ENCODE data around the gene FUS.

FUS gene

GRCh38 chr16:31219154-31219741 lies 39.3 kb downstream of the FUS start:
- Mint-ChIP-seq H3K27me3 (peaks cover 12% of the 10 kb centered on the region), H3K4me3 (no peak overlapping the region), H3K27ac (no peak overlapping the region), H3K9me3 (ENCODE audit: low read depth) (no peaks in the 10 kb centered on the region), H3K4me1 (ENCODE audit: low read depth) (peaks cover 13% of the 10 kb centered on the region), H3K36me3 (no peaks in the 10 kb centered on the region)

GRCh38 chr16:31221357-31222160 lies 41.6 kb downstream of the FUS start:
- no peaks in the 10 kb centered on the region for H3K36me3 Mint-ChIP-seq
- no peak overlapping the region for H3K4me3 Mint-ChIP-seq
- no peaks in the 10 kb centered on the region for H3K9me3 Mint-ChIP-seq (ENCODE audit: low read depth)
- H3K4me1 Mint-ChIP-seq (ENCODE audit: low read depth), result peaks cover 5% of the 10 kb centered on the region
- H3K27ac Mint-ChIP-seq, result no peak overlapping the region
- peaks cover 6% of the 10 kb centered on the region for H3K27me3 Mint-ChIP-seq

GRCh38 chr16:31223044-31223443 lies 43.1 kb downstream of the FUS start:
- H3K4me3 Mint-ChIP-seq, result no peak overlapping the region
- H3K27ac Mint-ChIP-seq, result no peak overlapping the region
- no peaks in the 10 kb centered on the region for H3K9me3 Mint-ChIP-seq (ENCODE audit: low read depth)

DNA sequence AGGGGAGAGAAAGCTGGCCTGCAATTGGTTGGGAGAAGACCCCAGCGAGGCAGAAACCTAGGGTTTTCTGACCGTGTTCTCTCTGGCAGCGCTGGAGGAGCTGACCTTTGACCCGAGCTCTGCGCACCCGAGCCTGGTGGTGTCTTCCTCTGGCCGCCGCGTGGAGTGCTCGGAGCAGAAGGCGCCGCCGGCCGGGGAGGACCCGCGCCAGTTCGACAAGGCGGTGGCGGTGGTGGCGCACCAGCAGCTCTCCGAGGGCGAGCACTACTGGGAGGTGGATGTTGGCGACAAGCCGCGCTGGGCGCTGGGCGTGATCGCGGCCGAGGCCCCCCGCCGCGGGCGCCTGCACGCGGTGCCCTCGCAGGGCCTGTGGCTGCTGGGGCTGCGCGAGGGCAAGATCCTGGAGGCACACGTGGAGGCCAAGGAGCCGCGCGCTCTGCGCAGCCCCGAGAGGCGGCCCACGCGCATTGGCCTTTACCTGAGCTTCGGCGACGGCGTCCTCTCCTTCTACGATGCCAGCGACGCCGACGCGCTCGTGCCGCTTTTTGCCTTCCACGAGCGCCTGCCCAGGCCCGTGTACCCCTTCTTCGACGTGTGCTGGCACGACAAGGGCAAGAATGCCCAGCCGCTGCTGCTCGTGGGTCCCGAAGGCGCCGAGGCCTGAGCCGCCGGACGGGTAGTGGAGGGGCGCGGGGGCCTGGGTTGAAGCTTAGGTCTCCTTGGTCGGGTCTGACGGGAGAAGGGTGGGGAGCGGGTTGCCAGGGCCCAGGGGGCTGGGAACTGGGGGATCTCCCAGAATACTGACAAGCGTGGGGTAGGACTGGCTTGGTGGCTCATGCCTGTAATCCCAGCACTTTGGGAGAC lies 44.4 kb downstream of the FUS start:
- H3K4me1 Mint-ChIP-seq (ENCODE audit: low read depth), result no peaks in the 10 kb centered on the region
- H3K36me3 Mint-ChIP-seq, result no peaks in the 10 kb centered on the region
- H3K9me3 Mint-ChIP-seq (ENCODE audit: low read depth), result no peaks in the 10 kb centered on the region
- no peak overlapping the region for H3K27ac Mint-ChIP-seq
- H3K4me3 Mint-ChIP-seq, result no peak overlapping the region
- peaks cover 2% of the 10 kb centered on the region for H3K27me3 Mint-ChIP-seq

More at GRCh38 chr16:31223044-31223443, 43.1 kb downstream of the FUS start:
- no peaks in the 10 kb centered on the region for H3K4me1 Mint-ChIP-seq (ENCODE audit: low read depth)
- H3K27me3 Mint-ChIP-seq, result peaks cover 2% of the 10 kb centered on the region
- no peaks in the 10 kb centered on the region for H3K36me3 Mint-ChIP-seq

GRCh38 chr16:31225193-31225592 lies 45.3 kb downstream of the FUS start:
- Mint-ChIP-seq H3K4me1 (ENCODE audit: low read depth) (no peaks in the 10 kb centered on the region), H3K9me3 (ENCODE audit: low read depth) (no peaks in the 10 kb centered on the region), H3K4me3 (no peak overlapping the region), H3K36me3 (no peaks in the 10 kb centered on the region), H3K27ac (no peak overlapping the region), H3K27me3 (peaks cover 2% of the 10 kb centered on the region)

- no peak overlapping the region for H3K4me3 Mint-ChIP-seq
These were observed 48.3 kb downstream of the FUS start for GRCh38 chr16:31228206-31228605.

DNA sequence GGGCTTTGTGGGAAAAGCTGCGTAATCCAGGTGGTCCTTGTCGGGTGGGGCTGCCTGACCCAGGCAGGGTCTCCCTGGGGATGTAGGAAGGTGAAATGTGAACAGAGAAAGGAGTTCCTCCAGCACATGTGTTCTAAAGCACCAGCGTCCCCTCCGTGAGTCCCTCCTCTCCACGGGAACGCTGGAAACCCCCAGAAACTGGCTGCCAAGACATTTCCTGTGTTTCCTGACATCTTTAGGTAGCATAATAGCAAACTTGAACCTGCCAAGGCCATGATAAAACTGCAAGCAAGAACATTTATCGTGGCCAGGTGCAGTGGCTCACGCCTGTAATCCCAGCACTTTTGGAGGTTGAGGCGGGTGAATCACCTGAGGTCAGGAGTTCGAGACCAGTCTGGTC lies 49.6 kb downstream of the FUS start:
- H3K36me3 Mint-ChIP-seq, result no peaks in the 10 kb centered on the region
- no peak overlapping the region for H3K27ac Mint-ChIP-seq
- no peak overlapping the region for H3K4me3 Mint-ChIP-seq
- no peaks in the 10 kb centered on the region for H3K9me3 Mint-ChIP-seq (ENCODE audit: low read depth)
- H3K4me1 Mint-ChIP-seq (ENCODE audit: low read depth), result no peaks in the 10 kb centered on the region
- H3K27me3 Mint-ChIP-seq, result no peaks in the 10 kb centered on the region

More at GRCh38 chr16:31228206-31228605, 48.3 kb downstream of the FUS start:
- H3K27me3 Mint-ChIP-seq, result no peaks in the 10 kb centered on the region
- no peaks in the 10 kb centered on the region for H3K4me1 Mint-ChIP-seq (ENCODE audit: low read depth)
- H3K36me3 Mint-ChIP-seq, result no peaks in the 10 kb centered on the region
- H3K9me3 Mint-ChIP-seq (ENCODE audit: low read depth), result no peaks in the 10 kb centered on the region
- H3K27ac Mint-ChIP-seq, result no peak overlapping the region

- no peak overlapping the region for H3K4me3 Mint-ChIP-seq
- H3K27ac Mint-ChIP-seq, result no peak overlapping the region
- no peaks in the 10 kb centered on the region for H3K36me3 Mint-ChIP-seq
- no peaks in the 10 kb centered on the region for H3K27me3 Mint-ChIP-seq
- H3K4me1 Mint-ChIP-seq (ENCODE audit: low read depth), result no peaks in the 10 kb centered on the region
- H3K9me3 Mint-ChIP-seq (ENCODE audit: low read depth), result no peaks in the 10 kb centered on the region
These were observed 58.1 kb downstream of the FUS start for GRCh38 chr16:31238041-31238440.
